ENCODE results near the gene MUC12.

GRCh38 chr7:101018271-101019167, 49.2 kb downstream of the MUC12 start:
- TF ChIP-seq CTCF (IDR thresholded peaks at IDR 0.05) (no peak), EP300 (IDR thresholded peaks at IDR 0.05) (no peak)
